Right renal cortex interstitium (tissue), 3 donors: ENCODE data around the gene SBNO2. TPM values are rescaled to one million over a fixed set of nuclear protein-coding genes. Genes with fewer than 3 reads are reported as not detected.
"Not testable (repeated sequence)": the region's sequence is repeated elsewhere in the genome, so short reads cannot be mapped to it uniquely, and the experiment has no call there.

ENCODE experiments used
- DNase-seq, 3 donors: peaks; one replicate each; pipeline ENCODE4 v3.0.0-alpha.2; 2013; ENCODE audit warnings: low read depth in 3 of 3, low spot score in 2 of 3
- polyA plus RNA-seq, 3 donors: library from polyadenylated mRNA; unstranded; fragments of 120-200 nt; gene quantifications; one replicate each; pipeline ENCODE4 v1.2.1, GENCODE V29; 2013; ENCODE audit not compliant: insufficient read length in 3 of 3

The SBNO2 gene
- polyA plus RNA-seq, 3 donors: 13.4 to 15.6 (median 14.6) TPM

GRCh38 chr19:1141944-1142343 lies 32.1 kb downstream of the SBNO2 start:
- no peak for DNase-seq

- no peak for DNase-seq
Measured at GRCh38 chr19:1140272-1141027, 33.6 kb downstream of the SBNO2 start.

GRCh38 chr19:1139126-1139525 lies 34.9 kb downstream of the SBNO2 start:
- DNase-seq: no peak

- no peak for DNase-seq
Measured at GRCh38 chr19:1138121-1138520, 35.9 kb downstream of the SBNO2 start.

- no peak for DNase-seq
Measured at GRCh38 chr19:1136621-1137317, 37.3 kb downstream of the SBNO2 start.

GRCh38 chr19:1136201-1136600 lies 37.9 kb downstream of the SBNO2 start:
- no peak for DNase-seq

- no peak for DNase-seq
Measured at GRCh38 chr19:1135454-1135853, 38.6 kb downstream of the SBNO2 start.

- no peak for DNase-seq
Measured at GRCh38 chr19:1134431-1134830, 39.6 kb downstream of the SBNO2 start.

GRCh38 chr19:1133471-1133929 lies 40.6 kb downstream of the SBNO2 start:
- no peak for DNase-seq

GRCh38 chr19:1132552-1133383 lies 41.3 kb downstream of the SBNO2 start:
- no peak for DNase-seq

- peak in 1 of 3 donors; percentile 48 for DNase-seq
Measured at GRCh38 chr19:1131718-1132551, 42.1 kb downstream of the SBNO2 start.

GRCh38 chr19:1130771-1131717 lies 43.0 kb downstream of the SBNO2 start:
- no peak for DNase-seq

GRCh38 chr19:1129535-1129934 lies 44.5 kb downstream of the SBNO2 start:
- DNase-seq: no peak

GRCh38 chr19:1129084-1129483 lies 45.0 kb downstream of the SBNO2 start:
- DNase-seq: not testable (repeated sequence)

- no peak for DNase-seq
Measured at GRCh38 chr19:1128106-1128505, 46.0 kb downstream of the SBNO2 start.

- no peak for DNase-seq
Measured at GRCh38 chr19:1126984-1127760, 46.9 kb downstream of the SBNO2 start.

GRCh38 chr19:1125601-1126467 lies 48.2 kb downstream of the SBNO2 start:
- no peak for DNase-seq
